Ishikawa (cell line): ENCODE measurements around the gene CBX2.

Experiments used
- RAD21 ChIP-seq: IDR thresholded peaks from 2 replicates; pipeline ENCODE4 v1.6.1; 2012; ENCODE audit warnings: low read depth
- REST ChIP-seq: IDR thresholded peaks from 2 replicates; pipeline ENCODE4 v1.6.1; 2012; ENCODE audit warnings: low read depth, mild to moderate bottlenecking
- YY1 ChIP-seq: IDR thresholded peaks from 2 replicates; pipeline ENCODE4 v1.6.1; 2012; ENCODE audit warnings: low read depth

- peak; percentile 21; the same call in 1 of the 2 replicates for TF ChIP-seq RAD21
- TF ChIP-seq YY1 = no peak
- no peak for TF ChIP-seq REST
Observed at GRCh38 chr17:79836972-79837887, 59.3 kb downstream of the CBX2 start.
